GM19023 (cell line): ENCODE results near the gene SELPLG.
"Not testable (repeated sequence)": the region's sequence is repeated elsewhere in the genome, so short reads cannot be mapped to it uniquely, and the experiment has no call there.

Experiments
- ATAC-seq: cut with Tn5 transposase; IDR thresholded peaks from one replicate; pipeline ENCODE4 v1.9.1; 2021; ENCODE audit warnings: mild to moderate bottlenecking, moderate library complexity; ENCODE audit not compliant: unreplicated experiment

The SELPLG gene

GRCh38 chr12:108656247-108656646 is 22.6 kb upstream of the SELPLG start:
- not testable (repeated sequence) for ATAC-seq

- not testable (repeated sequence) for ATAC-seq
Measured at GRCh38 chr12:108655812-108656175, 22.1 kb upstream of the SELPLG start.

GRCh38 chr12:108654622-108655021 is 20.9 kb upstream of the SELPLG start:
- ATAC-seq = not testable (repeated sequence)

- no peak for ATAC-seq
Measured at GRCh38 chr12:108653922-108654321, 20.2 kb upstream of the SELPLG start.

GRCh38 chr12:108653082-108653516 is 19.4 kb upstream of the SELPLG start:
- ATAC-seq = no peak

GRCh38 chr12:108650083-108650482 is 16.4 kb upstream of the SELPLG start:
- ATAC-seq = no peak

- no peak for ATAC-seq
Measured at GRCh38 chr12:108649669-108650068, 16.0 kb upstream of the SELPLG start.

- no peak for ATAC-seq
Measured at GRCh38 chr12:108649126-108649525, 15.4 kb upstream of the SELPLG start.

GRCh38 chr12:108648371-108648770 is 14.7 kb upstream of the SELPLG start:
- no peak for ATAC-seq

GRCh38 chr12:108647585-108648287 is 14.0 kb upstream of the SELPLG start:
- no peak for ATAC-seq

GRCh38 chr12:108646600-108647579 is 13.2 kb upstream of the SELPLG start:
- no peak for ATAC-seq

GRCh38 chr12:108645686-108646599 is 12.2 kb upstream of the SELPLG start:
- ATAC-seq = no peak

- no peak for ATAC-seq
Measured at GRCh38 chr12:108644811-108645120, 11.1 kb upstream of the SELPLG start.

GRCh38 chr12:108643941-108644810 is 10.5 kb upstream of the SELPLG start:
- no peak for ATAC-seq

- no peak for ATAC-seq
Measured at GRCh38 chr12:108642899-108643654, 9.4 kb upstream of the SELPLG start.

GRCh38 chr12:108642269-108642870 is 8.7 kb upstream of the SELPLG start:
- no peak for ATAC-seq

- no peak for ATAC-seq
Measured at GRCh38 chr12:108641446-108642268, 8.0 kb upstream of the SELPLG start.

- ATAC-seq = no peak
Measured at GRCh38 chr12:108640802-108641445, 7.2 kb upstream of the SELPLG start.
